ENCODE data around the gene CTNNA1. TPM values are rescaled to one million over a fixed set of nuclear protein-coding genes. Genes with fewer than 3 reads are reported as not detected.

CTNNA1 gene
- polyA plus RNA-seq, 1 of the 3 experiments (the other 2 are of a cell fraction), result 130 TPM

- TF ChIP-seq, protein P1, sequence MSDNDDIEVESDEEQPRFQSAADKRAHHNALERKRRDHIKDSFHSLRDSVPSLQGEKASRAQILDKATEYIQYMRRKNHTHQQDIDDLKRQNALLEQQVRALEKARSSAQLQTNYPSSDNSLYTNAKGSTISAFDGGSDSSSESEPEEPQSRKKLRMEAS (IDR thresholded peaks at IDR 0.05; ENCODE audit: low read depth), result no peak
- no peak for TF ChIP-seq TCF12 (IDR thresholded peaks at IDR 0.05)
- TF ChIP-seq FOXJ3 (CRISPR knock-in tag; IDR thresholded peaks at IDR 0.05), result no peak
- no peak for TF ChIP-seq TEAD4 (IDR thresholded peaks at IDR 0.05; ENCODE audit: borderline replicate concordance, insufficient read depth)
- no peak for TF ChIP-seq RAD21 (IDR thresholded peaks at IDR 0.05; ENCODE audit: low read length)
- TF ChIP-seq GABPA (IDR thresholded peaks at IDR 0.05; ENCODE audit: low read depth), result no peak
- TF ChIP-seq ELF1 (IDR thresholded peaks at IDR 0.05), result no peak
- TF ChIP-seq, protein P2, sequence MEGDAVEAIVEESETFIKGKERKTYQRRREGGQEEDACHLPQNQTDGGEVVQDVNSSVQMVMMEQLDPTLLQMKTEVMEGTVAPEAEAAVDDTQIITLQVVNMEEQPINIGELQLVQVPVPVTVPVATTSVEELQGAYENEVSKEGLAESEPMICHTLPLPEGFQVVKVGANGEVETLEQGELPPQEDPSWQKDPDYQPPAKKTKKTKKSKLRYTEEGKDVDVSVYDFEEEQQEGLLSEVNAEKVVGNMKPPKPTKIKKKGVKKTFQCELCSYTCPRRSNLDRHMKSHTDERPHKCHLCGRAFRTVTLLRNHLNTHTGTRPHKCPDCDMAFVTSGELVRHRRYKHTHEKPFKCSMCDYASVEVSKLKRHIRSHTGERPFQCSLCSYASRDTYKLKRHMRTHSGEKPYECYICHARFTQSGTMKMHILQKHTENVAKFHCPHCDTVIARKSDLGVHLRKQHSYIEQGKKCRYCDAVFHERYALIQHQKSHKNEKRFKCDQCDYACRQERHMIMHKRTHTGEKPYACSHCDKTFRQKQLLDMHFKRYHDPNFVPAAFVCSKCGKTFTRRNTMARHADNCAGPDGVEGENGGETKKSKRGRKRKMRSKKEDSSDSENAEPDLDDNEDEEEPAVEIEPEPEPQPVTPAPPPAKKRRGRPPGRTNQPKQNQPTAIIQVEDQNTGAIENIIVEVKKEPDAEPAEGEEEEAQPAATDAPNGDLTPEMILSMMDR (IDR thresholded peaks at IDR 0.05), result no peak
- TF ChIP-seq REST (IDR thresholded peaks at IDR 0.05; ENCODE audit: low read depth, low read length), result no peak
- no peak for TF ChIP-seq YY1 (IDR thresholded peaks at IDR 0.05; ENCODE audit: low read depth)
- no peak for TF ChIP-seq RFX5 (IDR thresholded peaks at IDR 0.05; ENCODE audit: low read length)
- TF ChIP-seq, protein P3, sequence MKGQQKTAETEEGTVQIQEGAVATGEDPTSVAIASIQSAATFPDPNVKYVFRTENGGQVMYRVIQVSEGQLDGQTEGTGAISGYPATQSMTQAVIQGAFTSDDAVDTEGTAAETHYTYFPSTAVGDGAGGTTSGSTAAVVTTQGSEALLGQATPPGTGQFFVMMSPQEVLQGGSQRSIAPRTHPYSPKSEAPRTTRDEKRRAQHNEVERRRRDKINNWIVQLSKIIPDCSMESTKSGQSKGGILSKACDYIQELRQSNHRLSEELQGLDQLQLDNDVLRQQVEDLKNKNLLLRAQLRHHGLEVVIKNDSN (IDR thresholded peaks at IDR 0.05; ENCODE audit: borderline replicate concordance, low read depth), result no peak
- TF ChIP-seq EZH2phosphoT487 (IDR thresholded peaks at IDR 0.05; ENCODE audit: borderline replicate concordance, low read depth), result no peak
- no peak for TF ChIP-seq CHD2 (IDR thresholded peaks at IDR 0.05; ENCODE audit: low read length, partially characterized antibody)
- TF ChIP-seq IRF3 (IDR thresholded peaks at IDR 0.05; ENCODE audit: low read depth, low read length), result no peak
- no peak for TF ChIP-seq FOXM1 (IDR thresholded peaks at IDR 0.05; ENCODE audit: low read depth)
- no peak for TF ChIP-seq NRF1 (IDR thresholded peaks at IDR 0.05; ENCODE audit: low read depth, low read length)
- no peak for TF ChIP-seq RCOR1 (IDR thresholded peaks at IDR 0.05; ENCODE audit: low read length)
- TF ChIP-seq USF2 (IDR thresholded peaks at IDR 0.05; ENCODE audit: borderline replicate concordance, low read depth, low read length), result no peak
- TF ChIP-seq MEF2A (IDR thresholded peaks at IDR 0.05; ENCODE audit: borderline replicate concordance, low read depth), result no peak
- peak overlapping the region; percentile 21; the same call in 1 of the 2 replicates for H3K4me2 ChIP-seq
Observed at GRCh38 chr5:138849882-138850281, 96.7 kb downstream of the CTNNA1 start.

More at GRCh38 chr5:138849882-138850281, 96.7 kb downstream of the CTNNA1 start:
- ChIA-PET CTCF (interaction anchor here (0.6 kb wide), 1 partner anchor 303 kb away, joined by 4 read pairs; no protein-coding TSS in a partner anchor), POLR2A (no interaction called here)
- Histone ChIP-seq H3K27me3 (ENCODE audit: insufficient read depth) (no peaks in the 10 kb centered on the region), H3K9ac (no peak overlapping the region), H3K9me2 (no peaks in the 10 kb centered on the region), H3K4me1 (ENCODE audit: control insufficient read depth in 1 of 2, insufficient read depth in 2 of 2, low read depth in 1 of 2, low read length in 1 of 2) (peaks cover 6 to 34% of the 10 kb centered on the region in 2 experiments; a peak in 3 of 4 replicates), H3K79me2 (ENCODE audit: insufficient read depth) (peaks cover 96% of the 10 kb centered on the region), H3K36me3 (replicated peaks in 1 of 2; ENCODE audit: control insufficient read depth in 1 of 2, insufficient read depth in 2 of 2, low read length in 1 of 2) (peaks cover 0 to 14% of the 10 kb centered on the region in 2 experiments), H3K4me3 (ENCODE audit: low read depth in 2 of 2, low read length in 1 of 2) (no peak overlapping the region), H3K9me3 (no peaks in the 10 kb centered on the region), H4K20me1 (ENCODE audit: insufficient read depth) (peaks cover 87% of the 10 kb centered on the region), H3F3A (replicated peaks; ENCODE audit: insufficient read depth) (peaks cover 24% of the 10 kb centered on the region), H3K27ac (ENCODE audit: low read depth in 2 of 2, low read length in 1 of 2) (peak overlapping the region in 1 of 2 experiments; percentile 48; a peak in 2 of 4 replicates), H2AFZ (ENCODE audit: low read depth) (no peak overlapping the region)
- no peak for DNase-seq
- 90% methylated on average over 1 of the region's 1 CpG for WGBS (ENCODE audit: low lambda C conversion rate)

All from SK-N-SH (cell line).